ENCODE data around the gene CNRIP1.

Gene CNRIP1

DNA sequence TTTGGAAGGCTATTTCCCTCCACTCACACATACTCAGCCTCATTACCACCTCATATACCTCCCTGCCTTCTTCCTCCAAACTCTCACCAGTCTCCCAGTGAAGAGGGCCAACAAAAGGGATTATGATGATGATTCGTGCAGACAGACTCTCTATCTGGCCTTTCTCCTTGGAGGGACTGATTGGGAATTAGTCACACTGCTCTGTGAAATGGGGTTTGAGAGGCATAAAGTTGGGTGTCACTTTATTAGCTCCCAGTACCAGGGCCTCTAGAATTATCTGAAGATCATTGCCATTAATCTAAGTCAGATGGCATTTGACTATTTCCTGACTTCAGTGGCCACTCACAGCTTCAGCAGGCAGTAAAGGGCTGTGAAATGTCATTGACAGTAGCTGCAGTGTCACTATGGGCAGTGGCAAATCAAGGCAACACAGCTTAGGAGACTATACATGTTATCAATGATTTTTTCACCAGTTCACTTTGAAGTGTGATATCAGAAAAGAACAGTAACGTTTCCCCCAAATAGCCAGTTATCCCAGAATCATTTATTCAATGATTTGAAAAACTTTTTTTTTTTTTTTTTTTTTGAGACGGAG is 17.4 kb downstream of the CNRIP1 start:
- H3K79me1 ChIP-seq (ENCODE audit: low read depth, low read length): no peaks in the 10 kb centered on the region
- H3K14ac ChIP-seq (ENCODE audit: low read length): no peak overlapping the region
- no peak overlapping the region for H2BK15ac ChIP-seq (ENCODE audit: low read length)
- H3K18ac ChIP-seq (ENCODE audit: low read length): no peak overlapping the region
- H3K36me3 ChIP-seq (replicated peaks in 1 of 2; ENCODE audit: control insufficient read depth in 2 of 2, insufficient read depth in 2 of 2, low read length in 2 of 2): peaks cover 0 to 8% of the 10 kb centered on the region in 2 donors
- no peaks in the 10 kb centered on the region for H3K27me3 ChIP-seq (ENCODE audit: control insufficient read depth in 3 of 3, insufficient read depth in 3 of 3, low read depth in 1 of 3, low read length in 3 of 3)
- no peak overlapping the region for H3K4me2 ChIP-seq (ENCODE audit: insufficient read depth, low read length, poor library complexity, severe bottlenecking)
- H3K27ac ChIP-seq (replicated peaks; ENCODE audit: low read length): no peak overlapping the region
- no peaks in the 10 kb centered on the region for H3K9me3 ChIP-seq (replicated peaks in 1 of 2; ENCODE audit: control insufficient read depth in 2 of 2, insufficient read depth in 1 of 2, low read depth in 1 of 2, low read length in 2 of 2)
- H2AFZ ChIP-seq (ENCODE audit: low read length): no peak overlapping the region
- no peak overlapping the region for H2BK120ac ChIP-seq (ENCODE audit: low read depth, low read length)
- H2BK5ac ChIP-seq (ENCODE audit: low read length): no peak overlapping the region
- no peak overlapping the region for H2BK12ac ChIP-seq (ENCODE audit: low read length)
- H3K9ac ChIP-seq (ENCODE audit: low read depth, low read length, poor library complexity): no peak overlapping the region
- no peak for DNase-seq (ENCODE audit: low spot score)
- no peak overlapping the region for H4K91ac ChIP-seq (ENCODE audit: low read depth, low read length, poor library complexity)
- no CpG with 5 or more reads among the region's 3 CpGs for WGBS, 2 donors (ENCODE audit: extremely low coverage in 2 of 2, insufficient read length in 2 of 2, insufficient replicate concordance in 1 of 2)
- no peak overlapping the region for H3K23ac ChIP-seq (ENCODE audit: low read depth, low read length, poor library complexity)
- no peak overlapping the region for H3K4ac ChIP-seq (ENCODE audit: low read length)
- no peak overlapping the region for H2AK5ac ChIP-seq (ENCODE audit: low read depth, low read length)
- no peak overlapping the region for H3K4me3 ChIP-seq (ENCODE audit: low read length in 2 of 2)
- H3K4me1 ChIP-seq (ENCODE audit: control insufficient read depth in 2 of 2, insufficient read depth in 1 of 2, low read depth in 1 of 2, low read length in 2 of 2): no peaks in the 10 kb centered on the region
- H4K8ac ChIP-seq (ENCODE audit: low read depth, low read length): no peak overlapping the region

DNA sequence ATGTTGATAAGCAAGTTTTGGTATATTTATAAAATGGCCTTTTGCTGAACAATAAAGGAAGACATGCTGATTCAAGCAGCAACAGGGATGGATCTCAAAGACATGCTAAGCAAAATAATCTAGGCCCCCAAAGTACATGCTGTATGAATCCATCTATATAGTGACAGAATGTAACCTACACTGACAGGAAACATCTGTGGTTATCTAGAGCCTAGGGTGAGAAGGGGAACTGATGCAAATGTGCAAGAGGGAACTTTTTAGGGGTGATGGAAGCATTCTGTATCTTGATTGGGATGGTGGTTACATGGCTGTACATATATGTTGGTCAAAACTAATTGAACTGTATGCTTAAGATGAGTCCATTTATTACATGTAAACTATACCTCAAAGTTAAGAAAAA is 24.2 kb downstream of the CNRIP1 start:
- no peak overlapping the region for H3K27ac ChIP-seq (replicated peaks; ENCODE audit: low read length)
- H3K4ac ChIP-seq (ENCODE audit: low read length): no peak overlapping the region
- H3K27me3 ChIP-seq (ENCODE audit: control insufficient read depth in 3 of 3, insufficient read depth in 3 of 3, low read depth in 1 of 3, low read length in 3 of 3): no peaks in the 10 kb centered on the region
- peaks cover 0 to 12% of the 10 kb centered on the region in 2 donors for H3K36me3 ChIP-seq (replicated peaks in 1 of 2; ENCODE audit: control insufficient read depth in 2 of 2, insufficient read depth in 2 of 2, low read length in 2 of 2)
- H3K4me2 ChIP-seq (ENCODE audit: insufficient read depth, low read length, poor library complexity, severe bottlenecking): no peak overlapping the region
- H3K4me3 ChIP-seq (ENCODE audit: low read length in 2 of 2): no peak overlapping the region
- no peak for DNase-seq (ENCODE audit: low spot score)
- no peak overlapping the region for H3K9ac ChIP-seq (ENCODE audit: low read depth, low read length, poor library complexity)
- no peak overlapping the region for H2BK5ac ChIP-seq (ENCODE audit: low read length)
- no peak overlapping the region for H2BK15ac ChIP-seq (ENCODE audit: low read length)
- H3K9me3 ChIP-seq (replicated peaks in 1 of 2; ENCODE audit: control insufficient read depth in 2 of 2, insufficient read depth in 1 of 2, low read depth in 1 of 2, low read length in 2 of 2): no peaks in the 10 kb centered on the region
- H4K8ac ChIP-seq (ENCODE audit: low read depth, low read length): no peak overlapping the region
- no peak overlapping the region for H3K18ac ChIP-seq (ENCODE audit: low read length)
- no peak overlapping the region for H4K91ac ChIP-seq (ENCODE audit: low read depth, low read length, poor library complexity)
- H2AFZ ChIP-seq (ENCODE audit: low read length): no peak overlapping the region
- H3K4me1 ChIP-seq (ENCODE audit: control insufficient read depth in 2 of 2, insufficient read depth in 1 of 2, low read depth in 1 of 2, low read length in 2 of 2): no peaks in the 10 kb centered on the region
- no peak overlapping the region for H3K23ac ChIP-seq (ENCODE audit: low read depth, low read length, poor library complexity)
- no peak overlapping the region for H2BK120ac ChIP-seq (ENCODE audit: low read depth, low read length)
- H3K79me1 ChIP-seq (ENCODE audit: low read depth, low read length): no peaks in the 10 kb centered on the region
- no peak overlapping the region for H2BK12ac ChIP-seq (ENCODE audit: low read length)
- H2AK5ac ChIP-seq (ENCODE audit: low read depth, low read length): no peak overlapping the region
- H3K14ac ChIP-seq (ENCODE audit: low read length): no peak overlapping the region

DNA sequence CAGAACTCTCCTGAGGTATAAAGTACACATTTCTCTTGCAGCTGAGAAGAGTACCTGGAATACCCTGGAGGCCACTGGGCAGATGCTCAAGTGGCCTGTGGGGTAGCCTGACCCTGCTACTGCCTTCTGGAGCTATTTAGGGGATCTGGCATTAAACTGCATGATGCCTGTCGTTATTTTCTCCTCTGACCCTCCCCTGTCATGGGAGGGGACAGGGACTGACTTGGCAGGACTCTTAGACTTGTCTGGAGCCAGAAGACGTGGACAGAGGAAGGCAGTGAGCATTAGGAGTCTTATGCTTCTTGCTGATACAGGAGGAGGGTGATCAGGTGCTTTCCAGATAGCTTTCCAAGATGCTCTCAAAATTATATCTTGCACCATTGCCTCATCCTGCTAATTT is 24.8 kb downstream of the CNRIP1 start:
- H3K14ac ChIP-seq (ENCODE audit: low read length): no peak overlapping the region
- H3K18ac ChIP-seq (ENCODE audit: low read length): no peak overlapping the region
- H3K9ac ChIP-seq (ENCODE audit: low read depth, low read length, poor library complexity): peak overlapping the region; percentile 27
- H3K4me3 ChIP-seq (ENCODE audit: low read length in 2 of 2): no peak overlapping the region
- H3K4me2 ChIP-seq (ENCODE audit: insufficient read depth, low read length, poor library complexity, severe bottlenecking): no peak overlapping the region
- no peak overlapping the region for H4K91ac ChIP-seq (ENCODE audit: low read depth, low read length, poor library complexity)
- H2BK15ac ChIP-seq (ENCODE audit: low read length): no peak overlapping the region
- DNase-seq (ENCODE audit: low spot score): no peak
- H3K9me3 ChIP-seq (replicated peaks in 1 of 2; ENCODE audit: control insufficient read depth in 2 of 2, insufficient read depth in 1 of 2, low read depth in 1 of 2, low read length in 2 of 2): no peaks in the 10 kb centered on the region
- no peak overlapping the region for H2BK12ac ChIP-seq (ENCODE audit: low read length)
- H3K27me3 ChIP-seq (ENCODE audit: control insufficient read depth in 3 of 3, insufficient read depth in 3 of 3, low read depth in 1 of 3, low read length in 3 of 3): no peaks in the 10 kb centered on the region
- H2AK5ac ChIP-seq (ENCODE audit: low read depth, low read length): no peak overlapping the region
- H3K4ac ChIP-seq (ENCODE audit: low read length): no peak overlapping the region
- WGBS, 2 donors (ENCODE audit: extremely low coverage in 2 of 2, insufficient read length in 2 of 2, insufficient replicate concordance in 1 of 2): no CpG with 5 or more reads among the region's 2 CpGs
- no peak overlapping the region for H2AFZ ChIP-seq (ENCODE audit: low read length)
- H3K23ac ChIP-seq (ENCODE audit: low read depth, low read length, poor library complexity): no peak overlapping the region
- no peak overlapping the region for H2BK120ac ChIP-seq (ENCODE audit: low read depth, low read length)
- H4K8ac ChIP-seq (ENCODE audit: low read depth, low read length): no peak overlapping the region
- H3K27ac ChIP-seq (replicated peaks; ENCODE audit: low read length): no peak overlapping the region
- peaks cover 0 to 12% of the 10 kb centered on the region in 2 donors for H3K36me3 ChIP-seq (replicated peaks in 1 of 2; ENCODE audit: control insufficient read depth in 2 of 2, insufficient read depth in 2 of 2, low read length in 2 of 2)
- no peak overlapping the region for H2BK5ac ChIP-seq (ENCODE audit: low read length)
- no peaks in the 10 kb centered on the region for H3K4me1 ChIP-seq (ENCODE audit: control insufficient read depth in 2 of 2, insufficient read depth in 1 of 2, low read depth in 1 of 2, low read length in 2 of 2)
- no peaks in the 10 kb centered on the region for H3K79me1 ChIP-seq (ENCODE audit: low read depth, low read length)

DNA sequence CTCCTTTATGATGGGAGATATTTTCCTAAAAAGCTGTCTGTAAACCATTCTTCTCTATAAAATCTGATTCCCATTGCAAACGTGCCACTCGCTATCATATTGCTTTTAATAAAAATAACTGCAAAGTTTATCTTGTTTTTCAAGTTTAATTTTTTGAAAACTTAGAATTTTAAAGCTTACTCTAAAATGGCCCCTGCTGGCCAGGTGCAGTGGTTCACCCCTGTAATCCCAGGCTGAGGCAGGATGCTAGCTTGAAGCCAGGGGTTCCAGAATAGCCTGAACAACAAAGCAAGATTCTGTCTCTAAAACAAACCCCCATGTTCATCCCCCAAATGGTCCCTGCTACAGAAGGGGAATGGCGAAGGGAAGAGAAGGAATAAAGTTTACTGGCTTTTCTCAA is 25.6 kb downstream of the CNRIP1 start:
- Histone ChIP-seq H3K14ac (ENCODE audit: low read length) (no peak overlapping the region), H2BK120ac (ENCODE audit: low read depth, low read length) (no peak overlapping the region), H3K9me3 (replicated peaks in 1 of 2; ENCODE audit: control insufficient read depth in 2 of 2, insufficient read depth in 1 of 2, low read depth in 1 of 2, low read length in 2 of 2) (no peaks in the 10 kb centered on the region), H4K91ac (ENCODE audit: low read depth, low read length, poor library complexity) (no peak overlapping the region), H3K79me1 (ENCODE audit: low read depth, low read length) (no peaks in the 10 kb centered on the region), H3K4me1 (ENCODE audit: control insufficient read depth in 2 of 2, insufficient read depth in 1 of 2, low read depth in 1 of 2, low read length in 2 of 2) (no peaks in the 10 kb centered on the region), H2BK12ac (ENCODE audit: low read length) (no peak overlapping the region), H2AFZ (ENCODE audit: low read length) (no peak overlapping the region), H3K9ac (ENCODE audit: low read depth, low read length, poor library complexity) (no peak overlapping the region), H3K27ac (replicated peaks; ENCODE audit: low read length) (no peak overlapping the region), H3K27me3 (ENCODE audit: control insufficient read depth in 3 of 3, insufficient read depth in 3 of 3, low read depth in 1 of 3, low read length in 3 of 3) (no peaks in the 10 kb centered on the region), H3K36me3 (replicated peaks in 1 of 2; ENCODE audit: control insufficient read depth in 2 of 2, insufficient read depth in 2 of 2, low read length in 2 of 2) (peaks cover 0 to 4% of the 10 kb centered on the region in 2 donors), H2BK5ac (ENCODE audit: low read length) (no peak overlapping the region), H3K4ac (ENCODE audit: low read length) (no peak overlapping the region), H3K4me2 (ENCODE audit: insufficient read depth, low read length, poor library complexity, severe bottlenecking) (no peak overlapping the region), H2BK15ac (ENCODE audit: low read length) (no peak overlapping the region), H3K23ac (ENCODE audit: low read depth, low read length, poor library complexity) (no peak overlapping the region), H3K4me3 (ENCODE audit: low read length in 2 of 2) (no peak overlapping the region), H4K8ac (ENCODE audit: low read depth, low read length) (no peak overlapping the region), H2AK5ac (ENCODE audit: low read depth, low read length) (no peak overlapping the region), H3K18ac (ENCODE audit: low read length) (no peak overlapping the region)
- DNase-seq (ENCODE audit: low spot score): no peak
- no CpG with 5 or more reads among the region's 3 CpGs for WGBS, 2 donors (ENCODE audit: extremely low coverage in 2 of 2, insufficient read length in 2 of 2, insufficient replicate concordance in 1 of 2)

All from neuronal stem cell (in vitro differentiated cells).